ENCODE data around the gene CNOT6L. TPM values are rescaled to one million over a fixed set of nuclear protein-coding genes. Genes with fewer than 3 reads are reported as not detected.

The CNOT6L gene
- total and polyA plus RNA-seq, 2 of the 13 experiments (the other 11 are each of a cell fraction or from before 2014, with no cell fraction given) = 7.9 to 13.5 TPM

- Histone ChIP-seq H3K27me3 (ENCODE audit: control insufficient read depth in 1 of 2, insufficient read depth in 2 of 2, low read length in 2 of 2) (no peaks in the 10 kb centered on the region; a peak in 2 of 5 replicates), H3K9me3 (ENCODE audit: low read length) (no peaks in the 10 kb centered on the region), H4K20me1 (ENCODE audit: insufficient read depth, low read length) (no peaks in the 10 kb centered on the region), H3K4me3 (replicated peaks in 1 of 3; ENCODE audit: insufficient read depth in 1 of 3, low read depth in 2 of 3, low read length in 3 of 3) (no peak overlapping the region), H3K9ac (ENCODE audit: insufficient read depth, low read depth, low read length) (no peak overlapping the region), H3K27ac (ENCODE audit: extremely low read length, insufficient read depth, low read length) (no peak overlapping the region), H3K36me3 (replicated peaks in 1 of 2; ENCODE audit: control insufficient read depth in 1 of 2, insufficient read depth in 2 of 2, low read length in 2 of 2) (no peaks in the 10 kb centered on the region), H2AFZ (ENCODE audit: low read length) (no peak overlapping the region), H3K4me2 (ENCODE audit: low read depth, low read length) (no peak overlapping the region), H3K79me2 (ENCODE audit: insufficient read depth, low read length) (no peaks in the 10 kb centered on the region), H3K4me1 (ENCODE audit: insufficient read depth, low read length) (peaks cover 6% of the 10 kb centered on the region)
- POLR2A ChIA-PET = no interaction called here
- in situ Hi-C loops (cut with HindIII; ENCODE audit: extremely low pct_ligation_motif_present, low pct_unique_long_range_greater_than_20kb) (no loop called here), intact Hi-C loops (cut with micrococcal nuclease; ENCODE audit: unreplicated experiment) (no loop called here)
- BruUV-seq (replicated peaks) = no TSS peak
- TF ChIP-seq ZNF557 (CRISPR knock-in tag; IDR thresholded peaks at IDR 0.05) = no peak
- no peak for TF ChIP-seq SYNCRIP (IDR thresholded peaks at IDR 0.05; ENCODE audit: insufficient read depth, low read depth, low read length)
- TF ChIP-seq LRRFIP1 (CRISPR knock-in tag; conservative IDR thresholded peaks at IDR 0.05) = no peak
- no peak for TF ChIP-seq AHDC1 (CRISPR knock-in tag; IDR thresholded peaks at IDR 0.05; ENCODE audit: borderline replicate concordance)
- TF ChIP-seq KLF12 (CRISPR knock-in tag; IDR thresholded peaks at IDR 0.05; ENCODE audit: borderline replicate concordance) = no peak
- no peak for TF ChIP-seq HCFC1 (IDR thresholded peaks at IDR 0.05; ENCODE audit: low read depth, low read length)
- no peak for TF ChIP-seq MAFF (IDR thresholded peaks at IDR 0.05; ENCODE audit: low read depth, low read length)
- ATAC-seq = no peak
- CTCF ChIA-PET (ENCODE audit: low intra/inter-chr PET ratio, low total read pairs) = no interaction called here
- FAIRE-seq = no peak
- WGBS (ENCODE audit: low lambda C conversion rate) = 13% methylated on average over 4 of the region's 4 CpGs
- DNase-seq (ENCODE audit: low spot score) = no peak
Observed at GRCh38 chr4:77834403-77834802, 15.2 kb upstream of the CNOT6L start.
